K562 (cell line): ENCODE data around the gene MADD. TPM values are rescaled to one million over a fixed set of nuclear protein-coding genes. Genes with fewer than 3 reads are reported as not detected.

Experiments
- ATF2 ChIP-seq: sonication (generic); formaldehyde crosslinking; IDR thresholded peaks from 2 replicates; pipeline ENCODE4 v1.8.1; 2022; ENCODE audit warnings: missing genetic modification reagents
- CHD4 ChIP-seq: fragments of 200-600 bp; sonication (generic); IDR thresholded peaks from 3 replicates; pipeline ENCODE4 v1.6.1; 2012; ENCODE audit warnings: low read depth, mild to moderate bottlenecking, mixed read lengths, low read length, inconsistent platforms; ENCODE audit not compliant: insufficient read depth, insufficient replicate concordance, poor library complexity, severe bottlenecking
- E2F8 ChIP-seq: fragments of 450-650 bp; IDR thresholded peaks from 2 replicates; pipeline ENCODE4 v1.7.1; 2018; ENCODE audit warnings: mild to moderate bottlenecking, low read depth; ENCODE audit not compliant: partially characterized antibody
- EWSR1 ChIP-seq: fragments of 450-650 bp; IDR thresholded peaks from 2 replicates; pipeline ENCODE4 v1.6.1; 2018; ENCODE audit warnings: borderline replicate concordance, mild to moderate bottlenecking, low read depth, moderate library complexity; ENCODE audit not compliant: partially characterized antibody
- FOSL1 ChIP-seq: fragments of 200-800 bp; sonication (Bioruptor generic); conservative IDR thresholded peaks from 2 replicates; pipeline ENCODE4 v1.6.1; 2016; ENCODE audit warnings: missing genetic modification characterization, missing compliant biosample characterization
- GTF3C2 ChIP-seq: IDR thresholded peaks from 3 replicates; pipeline ENCODE4 v1.6.1; 2011; ENCODE audit warnings: borderline replicate concordance, mild to moderate bottlenecking, moderate library complexity; ENCODE audit not compliant: insufficient read length; ENCODE audit errors: extremely low read depth
- HDAC1 ChIP-seq, 2 experiments: fragments of 450-650 bp; IDR thresholded peaks; 2 replicates each; pipeline ENCODE4 v1.6.1; 2016 to 2017; ENCODE audit warnings: inconsistent platforms in 1 of 2, mild to moderate bottlenecking in 1 of 2, moderate library complexity in 1 of 2
- NR4A1 ChIP-seq, 2 experiments: fragments of 250-450 bp in 1 of 2; fragments of 450-650 bp in 1 of 2; sonication (Bioruptor Pico) in 1 of 2; IDR thresholded peaks; 2 replicates each; pipeline versions ENCODE4 v1.4.0 to v1.6.1; 2016 to 2020; ENCODE audit warnings: mild to moderate bottlenecking in 2 of 2, missing compliant biosample characterization in 1 of 2, missing genetic modification characterization in 1 of 2, moderate library complexity in 1 of 2
- RNF219 ChIP-seq: fragments of 250-450 bp; sonication (Bioruptor Pico); IDR thresholded peaks from 2 replicates; pipeline ENCODE4 v1.5.0; 2022; ENCODE audit warnings: mild to moderate bottlenecking
- TCF7L2 ChIP-seq: fragments of 150-350 bp; IDR thresholded peaks from 2 replicates; pipeline ENCODE4 v1.6.1; 2016; ENCODE audit warnings: low read depth, mild to moderate bottlenecking, low read length, moderate library complexity
- TRIM28 ChIP-seq: fragments of 450-650 bp; IDR thresholded peaks from 2 replicates; pipeline ENCODE4 v1.6.1; 2017
- ZMIZ1 ChIP-seq, 2 experiments: fragments of 150-350 bp in 1 of 2; IDR thresholded peaks; 2 replicates each; pipeline ENCODE4 v1.6.1; 2012 to 2016; ENCODE audit warnings: low read depth in 2 of 2, low read length in 2 of 2, mild to moderate bottlenecking in 1 of 2, moderate library complexity in 1 of 2
- ZNF197 ChIP-seq: fragments of 200-800 bp; sonication (Bioruptor generic); IDR thresholded peaks from 2 replicates; pipeline ENCODE4 v1.6.1; 2016; ENCODE audit warnings: low read depth, missing genetic modification characterization, missing compliant biosample characterization
- ZNF717 ChIP-seq: fragments of 250-450 bp; sonication (Bioruptor Pico); IDR thresholded peaks from 2 replicates; pipeline ENCODE4 v1.5.0; 2021
- polyA plus RNA-seq, 8 experiments: library from polyadenylated mRNA; depleted of rRNA in 4 of 8; stranded (reverse) in 5 of 8; unstranded in 3 of 8; fragments of >200 nt; fragmentation: Nextera tagmentation in 2 of 8; fragmentation: Illumina TruSeq in 1 of 8; extraction: Ambion mirVana in 2 of 8; extraction: Trizol in 1 of 8; gene quantifications; 2 replicates each; pipeline versions ENCODE4 v1.2.1 to v1.2.3, GENCODE V29; 2011 to 2014; ENCODE audit warnings: inconsistent platforms in 1 of 8, missing spikeins in 1 of 8
- total RNA-seq, 7 experiments: library from RNA; depleted of rRNA in 6 of 7; stranded (reverse); fragments of >200 nt in 6 of 7; fragmentation: Illumina TruSeq in 2 of 7; extraction: Trizol in 2 of 7; gene quantifications; 2 replicates each; pipeline versions ENCODE4 v1.2.1 to v1.2.3, GENCODE V29; 2011 to 2021; ENCODE audit warnings: low replicate concordance in 1 of 7

MADD gene
- total and polyA plus RNA-seq, 9 of the 15 experiments (the other 6 are each of a cell fraction or from before 2014, with no cell fraction given) = 0.68 to 57.6 (median 33.6) TPM

GRCh38 chr11:47379317-47379716 is 109.4 kb downstream of the MADD start (continued):
- TF ChIP-seq ZMIZ1 (IDR thresholded peaks at IDR 0.05; ENCODE audit: low read depth in 2 of 2, low read length in 2 of 2) (no peak), ATF2 (CRISPR knock-in tag) (no peak), FOSL1 (tag) (no peak), ZNF197 (CRISPR knock-in tag) (no peak), TCF7L2 (no peak), CHD4 (no peak), ZNF717 (CRISPR knock-in tag) (no peak), TRIM28 (no peak), NR4A1 (CRISPR knock-in tag; IDR thresholded peaks at IDR 0.05) (no peak), NR4A1 (tag; IDR thresholded peaks at IDR 0.05) (no peak), EWSR1 (no peak), E2F8 (no peak), RNF219 (no peak), HDAC1 (IDR thresholded peaks at IDR 0.05) (peak in 1 of 2 experiments; percentile 57; a peak in 2 of 4 replicates), GTF3C2 (no peak)
